Measurements from ENCODE around the gene OR13F1.
"Not testable (repeated sequence)": the region's sequence is repeated elsewhere in the genome, so short reads cannot be mapped to it uniquely, and the experiment has no call there.

Gene OR13F1, protein sequence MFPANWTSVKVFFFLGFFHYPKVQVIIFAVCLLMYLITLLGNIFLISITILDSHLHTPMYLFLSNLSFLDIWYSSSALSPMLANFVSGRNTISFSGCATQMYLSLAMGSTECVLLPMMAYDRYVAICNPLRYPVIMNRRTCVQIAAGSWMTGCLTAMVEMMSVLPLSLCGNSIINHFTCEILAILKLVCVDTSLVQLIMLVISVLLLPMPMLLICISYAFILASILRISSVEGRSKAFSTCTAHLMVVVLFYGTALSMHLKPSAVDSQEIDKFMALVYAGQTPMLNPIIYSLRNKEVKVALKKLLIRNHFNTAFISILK

DNA sequence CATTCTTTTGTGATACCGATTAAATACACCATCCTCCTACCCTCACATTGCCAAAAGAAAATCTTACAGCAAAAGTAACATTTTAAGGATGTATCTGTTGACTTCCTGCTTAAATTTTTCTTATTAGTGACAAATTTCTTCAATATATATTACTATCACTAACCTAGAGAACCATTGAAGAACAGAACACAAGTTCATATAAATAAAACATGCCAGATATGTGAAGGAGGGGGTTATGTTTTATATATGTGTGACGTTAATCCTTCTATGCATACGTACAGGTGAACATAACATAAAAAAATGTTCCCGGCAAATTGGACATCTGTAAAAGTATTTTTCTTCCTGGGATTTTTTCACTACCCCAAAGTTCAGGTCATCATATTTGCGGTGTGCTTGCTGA is at the start of gene OR13F1:
TSS of gene OR13F1 (plus strand) at position 301 of the 400 bp plus-strand sequence. CDS start at position 301, 0 bp downstream.
- DNase-seq (ENCODE audit: low spot score) = no peak

- no peak for DNase-seq (ENCODE audit: low spot score)
These were observed 47.2 kb upstream of the OR13F1 start for GRCh38 chr9:104456831-104457230.

- DNase-seq (ENCODE audit: low spot score) = no peak
These were observed 40.2 kb upstream of the OR13F1 start for GRCh38 chr9:104463864-104464263.

DNA sequence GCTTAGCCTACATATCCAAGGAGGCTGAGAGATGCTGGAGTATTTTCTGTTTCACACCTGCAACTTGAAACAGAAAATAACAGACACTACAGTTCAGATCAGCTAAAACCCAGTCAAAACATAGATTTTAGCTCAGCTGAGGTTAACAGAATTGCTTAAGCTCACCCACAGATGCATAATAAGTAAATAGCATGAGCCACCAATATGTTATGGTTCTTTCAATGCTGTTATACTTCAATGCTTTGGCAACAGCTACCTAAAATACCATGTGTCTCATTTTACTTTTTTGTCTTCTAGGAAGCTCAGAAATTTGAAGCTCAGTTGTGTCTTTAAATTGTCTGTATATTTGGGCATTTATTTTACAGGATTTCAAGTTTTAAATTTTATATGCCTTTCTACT is 35.8 kb upstream of the OR13F1 start:
- no peak for DNase-seq (ENCODE audit: low spot score)

- no peak for DNase-seq (ENCODE audit: low spot score)
These were observed 21.0 kb upstream of the OR13F1 start for GRCh38 chr9:104482921-104483570.

DNA sequence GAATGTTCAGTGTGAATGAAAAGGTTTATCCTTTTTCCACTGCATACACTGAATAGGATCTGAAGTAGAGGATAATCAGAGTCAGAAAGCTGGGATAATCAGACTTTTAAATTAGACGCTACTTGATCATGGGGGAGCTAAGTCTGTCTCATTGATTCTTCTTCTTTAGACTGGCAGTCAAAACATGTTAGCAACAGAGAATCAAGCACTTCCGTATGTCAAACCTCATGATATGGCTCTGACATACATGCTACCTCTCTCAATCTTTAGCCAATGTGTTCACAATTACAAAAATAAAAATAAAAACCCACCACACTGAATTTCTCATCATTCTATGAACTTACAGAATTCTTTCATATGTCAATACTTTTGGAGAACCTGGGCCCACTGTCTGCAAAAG is 19.0 kb upstream of the OR13F1 start:
- no peak for DNase-seq (ENCODE audit: low spot score)

DNA sequence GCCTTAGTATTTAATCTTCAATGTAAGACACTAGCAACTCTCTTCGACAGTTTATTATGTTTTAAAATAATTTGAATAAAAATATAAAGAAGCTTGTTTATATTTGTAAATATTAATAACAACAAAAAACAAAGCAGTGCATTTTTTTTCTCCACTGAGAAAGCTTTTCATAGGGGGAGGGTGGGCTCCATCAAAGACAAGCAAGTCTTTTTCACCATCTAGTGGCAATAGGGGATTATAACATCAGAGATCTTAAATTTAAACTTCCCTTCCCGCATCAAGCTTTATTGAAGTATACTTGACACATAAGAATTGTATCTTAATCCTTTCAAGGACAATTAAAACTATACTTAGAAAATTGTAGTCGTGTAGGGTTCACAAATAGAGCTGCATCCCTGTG is 9.3 kb upstream of the OR13F1 start:
- no peak for DNase-seq (ENCODE audit: low spot score)

GRCh38 chr9:104503440-104503839 is 623 bp upstream of the OR13F1 start:
- DNase-seq (ENCODE audit: low spot score) = no peak

GRCh38 chr9:104506565-104506964 is 2.5 kb downstream of the OR13F1 start:
- DNase-seq (ENCODE audit: low spot score) = no peak

- no peak for DNase-seq (ENCODE audit: low spot score)
These were observed 10.8 kb downstream of the OR13F1 start for GRCh38 chr9:104514901-104515300.

DNA sequence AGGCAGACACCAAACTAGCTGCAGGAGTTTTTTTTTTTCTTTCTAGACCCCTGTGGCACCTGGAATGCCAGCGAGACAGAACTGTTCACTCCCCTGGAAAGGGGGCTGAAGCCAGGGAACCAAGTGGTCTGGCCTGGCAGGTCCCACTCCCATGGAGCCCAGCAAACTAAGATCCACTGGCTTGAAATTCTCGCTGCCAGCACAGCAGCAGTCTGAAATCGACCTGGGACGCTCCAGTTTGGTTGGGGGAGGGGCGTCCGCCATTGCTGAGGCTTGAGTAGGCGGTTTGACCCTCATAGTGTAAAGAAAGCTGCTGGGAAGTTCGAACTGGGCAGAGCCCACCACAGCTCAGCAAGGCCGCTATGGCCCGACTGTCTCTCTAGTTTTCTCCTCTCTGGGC is 16.2 kb downstream of the OR13F1 start:
- not testable (repeated sequence) for DNase-seq (ENCODE audit: low spot score)

- DNase-seq (ENCODE audit: low spot score) = no peak
These were observed 23.0 kb downstream of the OR13F1 start, which contains the start of gene OR13C4 for GRCh38 chr9:104527109-104527508. TSS of gene OR13C4 (minus strand) at chr9:104527209. CDS start at chr9:104527209, 0 bp downstream.

DNA sequence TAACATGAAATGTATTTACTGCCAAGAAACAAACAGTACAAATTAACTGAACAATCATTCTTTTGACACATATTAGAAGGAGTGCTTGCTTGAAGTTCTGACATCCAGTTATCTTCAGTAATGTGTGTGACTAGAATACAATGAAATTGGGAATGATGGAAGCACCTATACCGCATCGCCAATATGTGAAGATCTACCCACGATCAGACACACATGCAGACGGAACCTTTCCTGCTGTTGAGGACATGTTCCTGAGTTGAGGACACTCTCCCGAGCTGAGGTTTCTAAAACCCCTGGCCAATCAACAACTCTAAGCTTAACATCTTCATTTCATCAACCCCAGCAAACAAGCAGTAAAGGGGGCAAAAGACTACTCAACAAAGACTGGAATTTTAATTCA is 32.7 kb downstream of the OR13F1 start, which contains the start of gene OR13C3:
TSS of gene OR13C3 (minus strand) at position 101 of the 400 bp plus-strand sequence. CDS start 133 bp downstream, outside the sequence.
- no peak for DNase-seq (ENCODE audit: low spot score)

DNA sequence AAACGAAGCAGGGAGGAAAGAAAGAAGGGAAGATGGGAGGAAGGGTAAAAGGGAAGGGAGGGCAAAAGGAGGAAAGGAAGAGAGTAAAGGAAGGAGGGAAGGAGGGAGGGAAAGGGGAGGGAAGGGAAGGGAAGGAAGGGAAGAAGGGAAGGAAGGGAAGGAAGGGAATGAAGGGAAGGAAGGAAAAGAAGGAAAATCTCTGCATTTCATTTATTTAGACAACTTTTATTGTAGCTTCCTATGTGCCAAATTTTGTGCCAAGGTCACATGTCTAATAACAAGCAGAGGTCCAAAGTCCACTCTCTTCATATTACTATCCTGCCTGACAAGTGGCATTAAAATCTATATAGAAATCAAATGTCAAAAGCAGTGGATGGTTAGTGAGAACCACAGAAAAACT is 35.2 kb downstream of the OR13F1 start:
- no peak for DNase-seq (ENCODE audit: low spot score)

GRCh38 chr9:104544644-104545043 is 40.6 kb downstream of the OR13F1 start:
- DNase-seq (ENCODE audit: low spot score) = no peak

GRCh38 chr9:104553261-104553660 is 49.2 kb downstream of the OR13F1 start:
- DNase-seq (ENCODE audit: low spot score) = no peak
